ENCODE data around the gene SCRG1. TPM values are rescaled to one million over a fixed set of nuclear protein-coding genes. Genes with fewer than 3 reads are reported as not detected.

The SCRG1 gene
- total RNA-seq, 1 donor from 2014 or later = not detected

GRCh38 chr4:173413036-173413435 lies 14.1 kb upstream of the SCRG1 start:
- Mint-ChIP-seq H3K27me3 (no peaks in the 10 kb centered on the region), H3K36me3 (ENCODE audit: low read depth) (no peaks in the 10 kb centered on the region), H3K4me1 (no peaks in the 10 kb centered on the region), H3K4me3 (no peak overlapping the region), H3K27ac (no peak overlapping the region), H3K9me3 (no peaks in the 10 kb centered on the region)
- DNase-seq (no peak), ATAC-seq (ENCODE audit: low read depth) (no peak)
- ChIA-PET POLR2A (interaction anchor here (0.6 to 0.7 kb wide), 2 partner anchors 83 to 383 kb away, joined by 3 to 8 read pairs; no protein-coding TSS in a partner anchor), CTCF (interaction anchor here (1.1 to 11.4 kb wide), 4 partner anchors 9 to 242 kb away, joined by 3 to 139 read pairs (median 5); no protein-coding TSS in a partner anchor)
- no peak for TF ChIP-seq CTCF (IDR thresholded peaks at IDR 0.05)
- intact Hi-C loops (cut with micrococcal nuclease) = no loop called here

GRCh38 chr4:173411106-173411693 lies 12.3 kb upstream of the SCRG1 start:
- ATAC-seq (ENCODE audit: low read depth) (no peak), DNase-seq (no peak)
- no peaks in the 10 kb centered on the region for H3K9me3 Mint-ChIP-seq
- ChIA-PET POLR2A (no interaction called here), CTCF (interaction anchor here (0.8 to 11.4 kb wide), 4 partner anchors 11 to 113 kb away, joined by 3 to 139 read pairs (median 5); no protein-coding TSS in a partner anchor)
- H3K36me3 Mint-ChIP-seq (ENCODE audit: low read depth) = no peaks in the 10 kb centered on the region
- no peak overlapping the region for H3K4me3 Mint-ChIP-seq
- intact Hi-C loops (cut with micrococcal nuclease) = no loop called here
- TF ChIP-seq CTCF (IDR thresholded peaks at IDR 0.05) = no peak
- H3K4me1 Mint-ChIP-seq = no peaks in the 10 kb centered on the region
- no peaks in the 10 kb centered on the region for H3K27me3 Mint-ChIP-seq
- H3K27ac Mint-ChIP-seq = no peak overlapping the region

- intact Hi-C loops (cut with micrococcal nuclease) = no loop called here
- Mint-ChIP-seq H3K9me3 (no peaks in the 10 kb centered on the region), H3K4me3 (no peak overlapping the region), H3K36me3 (ENCODE audit: low read depth) (no peaks in the 10 kb centered on the region), H3K27ac (no peak overlapping the region), H3K4me1 (no peaks in the 10 kb centered on the region), H3K27me3 (no peaks in the 10 kb centered on the region)
- CTCF ChIA-PET = interaction anchor here (1.2 kb wide), 1 partner anchor 25 kb away, joined by 3 read pairs; no protein-coding TSS in a partner anchor
- DNase-seq (no peak), ATAC-seq (ENCODE audit: low read depth) (no peak)
- POLR2A ChIA-PET = no interaction called here
- TF ChIP-seq CTCF (IDR thresholded peaks at IDR 0.05) = no peak
Measured at GRCh38 chr4:173410079-173410478, 11.2 kb upstream of the SCRG1 start.

DNA sequence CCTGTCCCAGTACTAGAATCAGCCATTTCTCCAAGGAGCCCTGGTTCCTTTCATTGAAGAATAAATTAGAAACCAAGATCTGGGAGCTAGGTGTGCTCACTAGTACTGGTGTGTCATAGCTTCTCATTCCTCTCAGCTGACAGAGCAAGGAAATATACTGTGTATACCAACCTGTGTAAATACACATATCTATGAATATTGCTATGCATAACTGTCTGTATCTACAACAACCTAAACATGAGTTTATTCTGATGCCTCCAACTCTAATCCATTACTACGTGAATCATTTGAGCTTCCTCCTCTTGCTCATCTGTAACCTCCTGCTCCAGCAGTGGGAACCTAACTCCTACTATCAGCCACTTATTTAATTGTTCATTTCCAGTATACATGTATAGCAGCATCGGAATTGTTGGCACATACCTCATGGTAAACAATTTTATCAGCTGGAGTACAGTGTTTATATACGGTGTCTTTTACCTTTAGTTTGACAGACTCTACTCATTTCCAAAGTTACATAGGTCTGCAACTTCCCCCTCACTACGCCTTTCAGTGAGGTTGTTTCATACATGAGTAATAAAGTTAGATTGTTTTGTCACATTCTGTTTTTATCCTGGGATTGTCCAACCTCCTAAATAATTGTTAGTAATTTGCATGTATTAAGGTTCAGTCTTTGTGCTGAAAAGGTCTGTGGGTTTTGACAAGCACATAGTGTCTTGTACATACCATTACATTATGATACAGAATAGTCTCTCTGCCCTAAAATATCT lies 7.1 kb upstream of the SCRG1 start:
- H3K9me3 Mint-ChIP-seq = no peaks in the 10 kb centered on the region
- H3K27ac Mint-ChIP-seq = no peak overlapping the region
- H3K4me3 Mint-ChIP-seq = no peak overlapping the region
- DNase-seq (no peak), ATAC-seq (ENCODE audit: low read depth) (no peak)
- CTCF ChIA-PET = no interaction called here
- no peaks in the 10 kb centered on the region for H3K4me1 Mint-ChIP-seq
- H3K36me3 Mint-ChIP-seq (ENCODE audit: low read depth) = no peaks in the 10 kb centered on the region
- no peaks in the 10 kb centered on the region for H3K27me3 Mint-ChIP-seq
- no peak for TF ChIP-seq CTCF (IDR thresholded peaks at IDR 0.05)
- POLR2A ChIA-PET = no interaction called here
- intact Hi-C loops (cut with micrococcal nuclease) = no loop called here

DNA sequence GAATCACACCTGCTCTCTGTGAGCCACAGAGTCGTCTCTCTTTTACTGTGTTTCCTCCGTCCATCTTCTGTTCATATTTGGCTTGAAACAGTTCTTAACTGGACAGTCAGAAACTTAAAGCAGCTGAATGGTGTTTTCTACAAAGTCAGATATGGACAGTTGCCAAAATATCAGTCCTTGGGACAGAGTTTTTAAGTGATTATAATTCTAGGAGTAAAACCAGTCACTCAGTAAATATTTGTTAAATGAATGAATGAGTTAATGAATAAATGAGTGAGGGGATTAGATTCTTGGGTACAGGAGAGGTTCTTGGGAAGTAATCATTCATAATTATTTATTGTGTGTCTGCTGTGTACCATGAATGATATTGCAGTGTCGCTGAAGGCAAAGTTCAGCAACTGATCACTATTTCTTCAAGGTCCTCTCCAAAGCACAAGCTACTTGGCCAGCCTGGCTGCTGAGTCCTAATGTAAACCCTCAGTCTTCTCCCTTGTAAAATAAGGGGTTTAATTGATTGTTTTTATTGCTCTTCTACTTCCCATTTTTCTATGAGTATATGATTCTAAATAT lies 5.5 kb upstream of the SCRG1 start:
- H3K9me3 Mint-ChIP-seq = no peaks in the 10 kb centered on the region
- POLR2A ChIA-PET = no interaction called here
- no peaks in the 10 kb centered on the region for H3K27me3 Mint-ChIP-seq
- DNase-seq (no peak), ATAC-seq (ENCODE audit: low read depth) (no peak)
- intact Hi-C loops (cut with micrococcal nuclease) = no loop called here
- TF ChIP-seq CTCF (IDR thresholded peaks at IDR 0.05) = no peak
- CTCF ChIA-PET = interaction anchor here (1.1 kb wide), 1 partner anchor 17 kb away, joined by 3 read pairs; no protein-coding TSS in a partner anchor
- H3K27ac Mint-ChIP-seq = no peak overlapping the region
- no peaks in the 10 kb centered on the region for H3K4me1 Mint-ChIP-seq
- H3K4me3 Mint-ChIP-seq = no peak overlapping the region
- no peaks in the 10 kb centered on the region for H3K36me3 Mint-ChIP-seq (ENCODE audit: low read depth)

All from activated B cell treated with CpG ODN at 0.5 μM for 24 hours (primary cell).